ENCODE measurements around the gene BTBD7.

BTBD7 gene

GRCh38 chr14:93302688-93303581, 29.9 kb downstream of the BTBD7 start:
- DNase-seq: no peak

GRCh38 chr14:93301821-93302447, 30.9 kb downstream of the BTBD7 start:
- DNase-seq: no peak

GRCh38 chr14:93299866-93300265, 33.0 kb downstream of the BTBD7 start:
- DNase-seq: no peak

GRCh38 chr14:93299416-93299815, 33.4 kb downstream of the BTBD7 start:
- DNase-seq: no peak

- no peak for DNase-seq
These were observed 37.2 kb downstream of the BTBD7 start for GRCh38 chr14:93295541-93296220.

GRCh38 chr14:93286212-93286890, 46.5 kb downstream of the BTBD7 start:
- no peak for DNase-seq

GRCh38 chr14:93285044-93285443, 47.8 kb downstream of the BTBD7 start:
- no peak for DNase-seq

GRCh38 chr14:93281937-93282336, 50.9 kb downstream of the BTBD7 start:
- DNase-seq: no peak

- no peak for DNase-seq
These were observed 52.1 kb downstream of the BTBD7 start for GRCh38 chr14:93280743-93281142.

- DNase-seq: no peak
These were observed 56.7 kb downstream of the BTBD7 start for GRCh38 chr14:93276031-93276716.

GRCh38 chr14:93274055-93274806, 58.6 kb downstream of the BTBD7 start:
- no peak for DNase-seq

GRCh38 chr14:93271111-93271510, 61.7 kb downstream of the BTBD7 start:
- no peak for DNase-seq

GRCh38 chr14:93269341-93270068, 63.3 kb downstream of the BTBD7 start:
- no peak for DNase-seq

GRCh38 chr14:93268406-93268805, 64.4 kb downstream of the BTBD7 start:
- DNase-seq: no peak

- no peak for DNase-seq
These were observed 65.6 kb downstream of the BTBD7 start for GRCh38 chr14:93267149-93267711.

GRCh38 chr14:93266127-93266526, 66.7 kb downstream of the BTBD7 start:
- no peak for DNase-seq

GRCh38 chr14:93263416-93263815, 69.4 kb downstream of the BTBD7 start:
- no peak for DNase-seq

- DNase-seq: no peak
These were observed 70.4 kb downstream of the BTBD7 start for GRCh38 chr14:93262446-93262845.

- DNase-seq: no peak
These were observed 83.6 kb downstream of the BTBD7 start for GRCh38 chr14:93249128-93249831.

- DNase-seq: no peak
These were observed 86.3 kb downstream of the BTBD7 start for GRCh38 chr14:93246534-93246933.

All from activated CD4-positive, alpha-beta T cell treated with anti-CD3 and anti-CD28 coated beads for 4 hours (primary cell).